IMR-90 (cell line): Measurements from ENCODE around the gene RASSF6. TPM values are rescaled to one million over a fixed set of nuclear protein-coding genes. Genes with fewer than 3 reads are reported as not detected.

Experiments
- ATAC-seq: fragments of 200-7000 bp; cut with Tn5 transposase; 2 replicates; pipeline ENCODE4 v1.9.1; 2020; ENCODE audit warnings: low read depth, mild to moderate bottlenecking, moderate library complexity
- BruUV-seq: library from RNA; stranded (reverse); fragments of 400-500 nt; replicated peaks from 2 replicates; lab custom pipeline; 2021; lab: Mats Ljungman, UMichigan
- CTCF ChIA-PET: fragments of 300-600 bp; formaldehyde crosslinking; extraction: SDS; loops from one replicate; lab custom pipeline; 2021; ENCODE audit warnings: antibody characterized with exemption; lab: Yijun Ruan, JAX
- POLR2A ChIA-PET: fragments of 300-600 bp; sonication (Branson Sonifier 250); formaldehyde crosslinking; loops from one replicate; lab custom pipeline; 2022; ENCODE audit warnings: antibody characterized with exemption; ENCODE audit not compliant: unreplicated experiment; lab: Charles Lee
- DNase-seq: peaks from one replicate; pipeline ENCODE4 v3.0.0; 2013
- H2AFZ ChIP-seq: replicated peaks from 2 replicates; pipeline ENCODE3; 2013; ENCODE audit warnings: low read length, mild to moderate bottlenecking; ENCODE audit not compliant: poor library complexity
- H2AK5ac ChIP-seq: 2 replicates; pipeline ENCODE4 v1.6.1; 2013; ENCODE audit warnings: low read depth, low read length, inconsistent platforms
- H2AK9ac ChIP-seq: replicated peaks from 2 replicates; pipeline ENCODE3; 2013; ENCODE audit warnings: mild to moderate bottlenecking, low read depth, low read length, moderate library complexity; ENCODE audit not compliant: poor library complexity
- H2BK120ac ChIP-seq: 2 replicates; pipeline ENCODE4 v1.6.1; 2013; ENCODE audit warnings: low read depth, low read length, inconsistent platforms
- H2BK15ac ChIP-seq: 3 replicates; pipeline ENCODE4 v1.6.1; 2013; ENCODE audit warnings: low read depth, low read length, inconsistent platforms
- H2BK20ac ChIP-seq: 2 replicates; pipeline ENCODE4 v1.6.1; 2013; ENCODE audit warnings: low read depth, mild to moderate bottlenecking, inconsistent platforms, low read length, moderate library complexity
- H2BK5ac ChIP-seq: 2 replicates; pipeline ENCODE4 v1.6.1; 2013; ENCODE audit warnings: mild to moderate bottlenecking, low read depth, low read length, inconsistent platforms; ENCODE audit not compliant: poor library complexity, severe bottlenecking
- H3K14ac ChIP-seq: replicated peaks from 2 replicates; pipeline ENCODE4 v1.6.1; 2013; ENCODE audit warnings: low read depth, low read length, inconsistent platforms
- H3K18ac ChIP-seq: 2 replicates; pipeline ENCODE4 v1.6.1; 2013; ENCODE audit warnings: low read depth, low read length, control low read depth
- H3K23ac ChIP-seq: 2 replicates; pipeline ENCODE4 v1.6.1; 2013; ENCODE audit warnings: low read depth, low read length, inconsistent platforms
- H3K27ac ChIP-seq: 2 replicates; pipeline ENCODE4 v1.5.1; 2013; ENCODE audit warnings: mild to moderate bottlenecking, control low read depth, low read length; ENCODE audit not compliant: insufficient read depth
- H3K27me3 ChIP-seq: 2 replicates; pipeline ENCODE4 v1.6.1; 2013; ENCODE audit warnings: low read length; ENCODE audit not compliant: control insufficient read depth, insufficient read depth
- H3K36me3 ChIP-seq: 2 replicates; pipeline ENCODE4 v1.6.1; 2013; ENCODE audit warnings: low read length, mixed read lengths; ENCODE audit not compliant: control insufficient read depth, insufficient read depth
- H3K4ac ChIP-seq: 2 replicates; pipeline ENCODE4 v1.6.1; 2013; ENCODE audit warnings: low read depth, low read length, inconsistent platforms
- H3K4me1 ChIP-seq: 2 replicates; pipeline ENCODE4 v1.6.1; 2013; ENCODE audit warnings: low read length, mixed read lengths; ENCODE audit not compliant: control insufficient read depth, insufficient read depth
- H3K4me2 ChIP-seq: 2 replicates; pipeline ENCODE4 v1.6.1; 2013; ENCODE audit warnings: low read depth, mild to moderate bottlenecking, control low read depth, low read length, moderate library complexity
- H3K4me3 ChIP-seq: 2 replicates; pipeline ENCODE4 v1.5.1; 2013; ENCODE audit warnings: low read depth, mild to moderate bottlenecking, control low read depth, low read length, moderate library complexity; ENCODE audit not compliant: insufficient read depth
- H3K56ac ChIP-seq: 2 replicates; pipeline ENCODE4 v1.6.1; 2013; ENCODE audit warnings: low read length, inconsistent platforms; ENCODE audit not compliant: insufficient read depth; ENCODE audit errors: extremely low read depth
- H3K79me1 ChIP-seq, 2 experiments: 2 replicates each; pipeline ENCODE4 v1.6.1; 2013; ENCODE audit warnings: low read length in 2 of 2, inconsistent platforms in 1 of 2, low read depth in 1 of 2
- H3K9ac ChIP-seq: 2 replicates; pipeline ENCODE4 v1.6.1; 2013; ENCODE audit warnings: low read depth, low read length, control low read depth
- H3K9me1 ChIP-seq: 2 replicates; pipeline ENCODE4 v1.6.1; 2013; ENCODE audit warnings: low read length, inconsistent platforms; ENCODE audit not compliant: insufficient read depth
- H3K9me3 ChIP-seq: 2 replicates; pipeline ENCODE4 v1.6.1; 2013; ENCODE audit warnings: low read length; ENCODE audit not compliant: control insufficient read depth, insufficient read depth
- H4K20me1 ChIP-seq: 2 replicates; pipeline ENCODE4 v1.6.1; 2013; ENCODE audit warnings: low read length, inconsistent platforms; ENCODE audit not compliant: insufficient read depth
- H4K5ac ChIP-seq: 2 replicates; pipeline ENCODE4 v1.6.1; 2013; ENCODE audit warnings: mild to moderate bottlenecking, low read depth, low read length, control low read depth
- H4K8ac ChIP-seq, 2 experiments: 2 replicates each; pipeline ENCODE4 v1.6.1; 2013; ENCODE audit warnings: low read depth in 2 of 2, low read length in 2 of 2, control low read depth in 1 of 2, inconsistent platforms in 1 of 2
- H4K91ac ChIP-seq: 2 replicates; pipeline ENCODE4 v1.6.1; 2013; ENCODE audit warnings: low read depth, low read length, inconsistent platforms; ENCODE audit not compliant: insufficient read depth
- CEBPB ChIP-seq: IDR thresholded peaks from 2 replicates; pipeline ENCODE4 v1.6.1; 2012; ENCODE audit warnings: low read depth, low read length, improper control_type of control experiment
- CHD1 ChIP-seq: IDR thresholded peaks from 2 replicates; pipeline ENCODE4 v1.6.1; 2012; ENCODE audit warnings: low read depth, low read length, improper control_type of control experiment
- FOS ChIP-seq: fragments of 150-350 bp; IDR thresholded peaks from 2 replicates; pipeline ENCODE4 v1.6.1; 2016; ENCODE audit warnings: low read depth, low read length
- MAFK ChIP-seq: IDR thresholded peaks from 2 replicates; pipeline ENCODE4 v1.6.1; 2012; ENCODE audit warnings: low read depth, low read length, improper control_type of control experiment
- MAZ ChIP-seq: IDR thresholded peaks from 2 replicates; pipeline ENCODE4 v1.6.1; 2012; ENCODE audit warnings: low read depth, mild to moderate bottlenecking, low read length, improper control_type of control experiment, moderate library complexity, borderline replicate concordance
- MXI1 ChIP-seq: IDR thresholded peaks from 2 replicates; pipeline ENCODE4 v1.6.1; 2012; ENCODE audit warnings: low read depth, mild to moderate bottlenecking, low read length, moderate library complexity, borderline replicate concordance
- POLR2A ChIP-seq: IDR thresholded peaks from 2 replicates; pipeline ENCODE4 v1.6.1; 2012; ENCODE audit warnings: mild to moderate bottlenecking, low read depth, low read length
- RAD21 ChIP-seq: IDR thresholded peaks from 2 replicates; pipeline ENCODE4 v1.6.1; 2012; ENCODE audit warnings: low read length, improper control_type of control experiment
- RCOR1 ChIP-seq: IDR thresholded peaks from 2 replicates; pipeline ENCODE4 v1.6.1; 2012; ENCODE audit warnings: mild to moderate bottlenecking, low read length, improper control_type of control experiment; ENCODE audit not compliant: insufficient replicate concordance
- RFX5 ChIP-seq: IDR thresholded peaks from 2 replicates; pipeline ENCODE4 v1.8.0; 2012; ENCODE audit warnings: low read depth, mild to moderate bottlenecking, low read length, moderate library complexity
- SMC3 ChIP-seq: fragments of 150-350 bp; IDR thresholded peaks from 2 replicates; pipeline ENCODE4 v1.6.1; 2016; ENCODE audit warnings: low read depth, mild to moderate bottlenecking, antibody characterized with exemption, low read length, moderate library complexity
- WGBS, 2 experiments: methylation state at CpG; one replicate each; pipeline versions ENCODE4 v1.1.5 to v1.1.7; 2013; ENCODE audit warnings: missing lambda C conversion rate in 2 of 2; ENCODE audit not compliant: insufficient read length in 1 of 2; ENCODE audit errors: extremely low coverage in 2 of 2; 5-methylcytosine and 5-hydroxymethylcytosine counted together
- dilution Hi-C: fragments of 300-500 bp; cut with HindIII; formaldehyde crosslinking; loops from one replicate; pipeline ENCODE4 v1.14.3; 2018; ENCODE audit warnings: low sequenced_read_pairs; ENCODE audit not compliant: unreplicated experiment
- in situ Hi-C: fragments of 300-500 bp; cut with MboI; formaldehyde crosslinking; loops from 3 replicates; pipeline ENCODE4 v1.14.3; 2019; ENCODE audit warnings: low sequenced_read_pairs, inconsistent platforms, mixed read lengths
- intact Hi-C: fragments of 100-400 bp; cut with micrococcal nuclease; formaldehyde crosslinking; loops from 2 replicates; pipeline ENCODE4 v1.10.0; 2022
- polyA plus RNA-seq, 3 experiments: library from polyadenylated mRNA; depleted of rRNA; stranded (reverse); fragments of >200 nt; gene quantifications; 2 replicates each; pipeline ENCODE4 v1.2.3, GENCODE V29; 2012; ENCODE audit warnings: low replicate concordance in 1 of 3
- total RNA-seq: library from RNA; depleted of rRNA; stranded (reverse); fragments of >200 nt; gene quantifications from 2 replicates; pipeline ENCODE4 v1.2.3, GENCODE V29; 2012
- TF ChIP-seq, protein P1 (sequence below): fragments of 150-350 bp; IDR thresholded peaks from 2 replicates; pipeline ENCODE4 v1.6.1; 2017; ENCODE audit warnings: mild to moderate bottlenecking, antibody characterized with exemption, low read length, low read depth
- TF ChIP-seq, protein P2 (sequence below): conservative IDR thresholded peaks from 2 replicates; pipeline ENCODE4 v1.5.1; 2012; ENCODE audit warnings: mild to moderate bottlenecking, low read depth, low read length, improper control_type of control experiment

RASSF6 gene
- total and polyA plus RNA-seq, 2 of the 4 experiments (the other 2 are of a cell fraction) = not detected

DNA sequence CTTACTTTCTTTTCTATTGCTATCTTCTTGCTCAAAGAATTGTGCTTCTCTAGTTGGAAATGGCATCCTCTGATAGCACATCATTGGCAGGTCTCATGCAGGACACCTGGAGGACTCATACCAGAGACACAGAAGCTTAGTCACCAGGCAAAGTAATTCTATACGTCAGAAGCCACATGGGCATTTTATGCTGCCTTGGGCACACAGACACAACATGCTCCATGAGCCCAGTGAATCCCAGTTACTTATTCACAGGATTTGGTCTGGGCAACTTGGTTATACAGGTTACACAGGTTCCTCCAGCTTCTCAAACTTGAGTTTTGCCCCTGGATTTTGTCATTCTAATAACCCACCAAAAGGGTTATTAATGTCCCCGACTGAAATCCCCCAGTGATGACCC lies 7.1 kb downstream of the RASSF6 start:
- H3K4me3 ChIP-seq = no peak overlapping the region
- no peak overlapping the region for H2BK20ac ChIP-seq
- no peak overlapping the region for H3K14ac ChIP-seq
- H3K9ac ChIP-seq = no peak overlapping the region
- no peak for ATAC-seq
- H3K79me1 ChIP-seq = no peaks in the 10 kb centered on the region
- no peak overlapping the region for H3K23ac ChIP-seq
- H3K18ac ChIP-seq = no peak overlapping the region
- H4K20me1 ChIP-seq = no peaks in the 10 kb centered on the region
- H3K9me3 ChIP-seq = no peaks in the 10 kb centered on the region
- WGBS, 2 experiments = 80% methylated on average over 1 of the region's 2 CpGs; no CpG with 5 or more reads in 1 of the 2 experiments
- in situ Hi-C loops = no loop called here
- ChIA-PET CTCF (no interaction called here), POLR2A (no interaction called here)
- peaks cover 3% of the 10 kb centered on the region; the same call in 1 of the 2 replicates for H3K27me3 ChIP-seq
- H3K9me1 ChIP-seq = no peaks in the 10 kb centered on the region
- intact Hi-C loops = no loop called here
- H3K4me2 ChIP-seq = no peak overlapping the region
- H2AFZ ChIP-seq = no peak overlapping the region
- no peaks in the 10 kb centered on the region for H3K4me1 ChIP-seq
- no peak overlapping the region for H2BK5ac ChIP-seq
- TF ChIP-seq CHD1 = no peak
- TF ChIP-seq MXI1 = no peak
- TF ChIP-seq RCOR1 = no peak
- TF ChIP-seq, protein P1, sequence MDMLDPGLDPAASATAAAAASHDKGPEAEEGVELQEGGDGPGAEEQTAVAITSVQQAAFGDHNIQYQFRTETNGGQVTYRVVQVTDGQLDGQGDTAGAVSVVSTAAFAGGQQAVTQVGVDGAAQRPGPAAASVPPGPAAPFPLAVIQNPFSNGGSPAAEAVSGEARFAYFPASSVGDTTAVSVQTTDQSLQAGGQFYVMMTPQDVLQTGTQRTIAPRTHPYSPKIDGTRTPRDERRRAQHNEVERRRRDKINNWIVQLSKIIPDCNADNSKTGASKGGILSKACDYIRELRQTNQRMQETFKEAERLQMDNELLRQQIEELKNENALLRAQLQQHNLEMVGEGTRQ = no peak
- no peak for TF ChIP-seq CEBPB
- no peak for TF ChIP-seq RFX5
- TF ChIP-seq SMC3 = no peak
- TF ChIP-seq MAZ = no peak
- TF ChIP-seq, protein P2, sequence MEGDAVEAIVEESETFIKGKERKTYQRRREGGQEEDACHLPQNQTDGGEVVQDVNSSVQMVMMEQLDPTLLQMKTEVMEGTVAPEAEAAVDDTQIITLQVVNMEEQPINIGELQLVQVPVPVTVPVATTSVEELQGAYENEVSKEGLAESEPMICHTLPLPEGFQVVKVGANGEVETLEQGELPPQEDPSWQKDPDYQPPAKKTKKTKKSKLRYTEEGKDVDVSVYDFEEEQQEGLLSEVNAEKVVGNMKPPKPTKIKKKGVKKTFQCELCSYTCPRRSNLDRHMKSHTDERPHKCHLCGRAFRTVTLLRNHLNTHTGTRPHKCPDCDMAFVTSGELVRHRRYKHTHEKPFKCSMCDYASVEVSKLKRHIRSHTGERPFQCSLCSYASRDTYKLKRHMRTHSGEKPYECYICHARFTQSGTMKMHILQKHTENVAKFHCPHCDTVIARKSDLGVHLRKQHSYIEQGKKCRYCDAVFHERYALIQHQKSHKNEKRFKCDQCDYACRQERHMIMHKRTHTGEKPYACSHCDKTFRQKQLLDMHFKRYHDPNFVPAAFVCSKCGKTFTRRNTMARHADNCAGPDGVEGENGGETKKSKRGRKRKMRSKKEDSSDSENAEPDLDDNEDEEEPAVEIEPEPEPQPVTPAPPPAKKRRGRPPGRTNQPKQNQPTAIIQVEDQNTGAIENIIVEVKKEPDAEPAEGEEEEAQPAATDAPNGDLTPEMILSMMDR = no peak
- no peak for TF ChIP-seq RAD21
- no peak for TF ChIP-seq FOS
- TF ChIP-seq MAFK = no peak
- no peak for TF ChIP-seq POLR2A
- H3K36me3 ChIP-seq = no peaks in the 10 kb centered on the region
- BruUV-seq = no TSS peak
- no peak overlapping the region for H3K27ac ChIP-seq
- no peak overlapping the region for H4K8ac ChIP-seq
- no peak overlapping the region for H4K91ac ChIP-seq
- no peak overlapping the region for H3K4ac ChIP-seq
- no peak overlapping the region for H3K56ac ChIP-seq
- no peak overlapping the region for H2BK15ac ChIP-seq
- DNase-seq = no peak
- H2AK9ac ChIP-seq = no peak overlapping the region
- H2AK5ac ChIP-seq = no peak overlapping the region
- no peak overlapping the region for H4K5ac ChIP-seq
- no peak overlapping the region for H2BK120ac ChIP-seq
- dilution Hi-C loops = no loop called here
